Right lobe of liver (tissue), 6 donors: ENCODE results near the gene UFM1. TPM values are rescaled to one million over a fixed set of nuclear protein-coding genes. Genes with fewer than 3 reads are reported as not detected.

Experiments
- ATAC-seq, 4 donors: fragments of 200-7000 bp; cut with Tn5 transposase; one replicate each; pipeline ENCODE4 v1.9.1; 2020; ENCODE audit warnings: mild to moderate bottlenecking in 4 of 4, moderate library complexity in 4 of 4
- DNase-seq, 3 donors: peaks; one replicate each; pipeline ENCODE4 v3.0.0-alpha.2; 2020
- H3K27ac ChIP-seq, 3 donors: fragments of 200-600 bp; one replicate each; pipeline ENCODE4 v1.8.0; 2022
- H3K27me3 ChIP-seq, 2 donors: fragments of 200-600 bp; one replicate each; pipeline ENCODE4 v1.8.0; 2022
- H3K36me3 ChIP-seq, 4 donors: fragments of 200-600 bp; sonication (generic) in 1 of 4; one replicate each; pipeline versions ENCODE4 v1.5.1 to v1.8.0; 2017 to 2022; ENCODE audit warnings: control low read depth in 1 of 4
- H3K4me1 ChIP-seq, 4 donors: fragments of 200-600 bp; sonication (generic) in 1 of 4; one replicate each; pipeline versions ENCODE4 v1.5.1 to v1.8.0; 2017 to 2022; ENCODE audit warnings: control low read depth in 1 of 4
- H3K4me3 ChIP-seq, 3 donors: fragments of 200-600 bp; one replicate each; pipeline ENCODE4 v1.8.0; 2022
- H3K9me3 ChIP-seq, 4 donors: fragments of 200-600 bp; sonication (generic) in 1 of 4; one replicate each; pipeline versions ENCODE4 v1.5.1 to v1.8.0; 2017 to 2022; ENCODE audit warnings: control low read depth in 1 of 4
- POLR2A ChIP-seq: fragments of 450-650 bp; IDR thresholded peaks from one replicate; pipeline ENCODE4 v1.6.1; 2017; ENCODE audit warnings: antibody characterized with exemption, mild to moderate bottlenecking
- WGBS: methylation state at CpG from one replicate; pipeline ENCODE4 v1.1.6; 2018; ENCODE audit warnings: low coverage, low lambda C conversion rate; ENCODE audit not compliant: insufficient coverage; ENCODE audit errors: missing lambda C conversion rate; 5-methylcytosine and 5-hydroxymethylcytosine counted together
- intact Hi-C, 2 donors: fragments of 100-400 bp; cut with DNase I; formaldehyde crosslinking; loops; one replicate each; pipeline versions ENCODE4 v1.11.2 to v1.14.1; 2022
- total RNA-seq, 6 experiments: library from RNA; depleted of rRNA in 2 of 6; stranded (reverse); fragments of >200 nt in 2 of 6; fragmentation: NEBNext Ultra II Directional in 3 of 6; extraction: Animal tissue kit (Norgen Biotek cat#: 25700) in 3 of 6; gene quantifications; one replicate each; pipeline versions ENCODE4 v1.1.0 to v1.2.4, GENCODE V29; 2016 to 2023
- TF ChIP-seq, protein P1 (sequence below), 4 donors: fragments of 200-600 bp in 3 of 4; fragments of 450-650 bp in 1 of 4; IDR thresholded peaks; one replicate each; pipeline versions ENCODE4 v1.5.1 to v1.8.0; 2016 to 2022; ENCODE audit warnings: antibody characterized with exemption in 4 of 4, mild to moderate bottlenecking in 2 of 4
- donor health status: DM: no; HTN: yes; CAD: no.
- donor health status: DM: no; HTN: no; CAD: no.
- donor health status: DM: no; HTN: no; CAD: no.
- donor health status: DM: no; HTN: yes; CAD: no.
- donor health status: DM: no; HTN: yes; CAD: no.

Gene UFM1
- total RNA-seq, 6 experiments from 2014 or later = 27.1 to 41.5 (median 33.1) TPM

DNA sequence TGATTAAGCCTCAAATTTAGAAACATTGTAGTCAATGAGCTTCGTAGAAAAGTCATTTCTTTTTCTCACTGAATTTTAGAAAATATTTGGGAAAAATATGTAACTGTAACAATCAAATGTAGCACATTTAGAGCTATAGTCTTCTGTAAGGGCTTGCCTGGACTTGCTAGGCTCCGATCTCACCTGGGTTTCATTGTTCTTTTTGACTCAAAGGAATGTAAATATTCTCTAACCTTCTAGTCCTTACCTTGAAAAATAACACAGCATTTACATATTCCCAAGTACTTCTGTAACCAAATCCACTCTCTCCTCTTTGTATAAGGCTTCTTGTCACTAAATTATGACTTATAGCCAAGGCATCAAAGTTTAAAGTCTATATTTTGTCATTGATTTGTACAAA, 2.9 kb upstream of the UFM1 start:
- no peaks in the 10 kb centered on the region for H3K9me3 ChIP-seq
- H3K27ac ChIP-seq = no peak overlapping the region
- H3K4me1 ChIP-seq = peaks cover 0 to 20% (median 5%) of the 10 kb centered on the region in 4 donors
- ATAC-seq (no peak), DNase-seq (no peak)
- H3K36me3 ChIP-seq = no peaks in the 10 kb centered on the region
- intact Hi-C loops = no loop called here
- H3K27me3 ChIP-seq = no peaks in the 10 kb centered on the region
- 92% methylated on average over 2 of the region's 2 CpGs for WGBS
- TF ChIP-seq, protein P1, sequence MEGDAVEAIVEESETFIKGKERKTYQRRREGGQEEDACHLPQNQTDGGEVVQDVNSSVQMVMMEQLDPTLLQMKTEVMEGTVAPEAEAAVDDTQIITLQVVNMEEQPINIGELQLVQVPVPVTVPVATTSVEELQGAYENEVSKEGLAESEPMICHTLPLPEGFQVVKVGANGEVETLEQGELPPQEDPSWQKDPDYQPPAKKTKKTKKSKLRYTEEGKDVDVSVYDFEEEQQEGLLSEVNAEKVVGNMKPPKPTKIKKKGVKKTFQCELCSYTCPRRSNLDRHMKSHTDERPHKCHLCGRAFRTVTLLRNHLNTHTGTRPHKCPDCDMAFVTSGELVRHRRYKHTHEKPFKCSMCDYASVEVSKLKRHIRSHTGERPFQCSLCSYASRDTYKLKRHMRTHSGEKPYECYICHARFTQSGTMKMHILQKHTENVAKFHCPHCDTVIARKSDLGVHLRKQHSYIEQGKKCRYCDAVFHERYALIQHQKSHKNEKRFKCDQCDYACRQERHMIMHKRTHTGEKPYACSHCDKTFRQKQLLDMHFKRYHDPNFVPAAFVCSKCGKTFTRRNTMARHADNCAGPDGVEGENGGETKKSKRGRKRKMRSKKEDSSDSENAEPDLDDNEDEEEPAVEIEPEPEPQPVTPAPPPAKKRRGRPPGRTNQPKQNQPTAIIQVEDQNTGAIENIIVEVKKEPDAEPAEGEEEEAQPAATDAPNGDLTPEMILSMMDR (IDR thresholded peaks at IDR 0.05) = no peak
- no peak overlapping the region for H3K4me3 ChIP-seq

DNA sequence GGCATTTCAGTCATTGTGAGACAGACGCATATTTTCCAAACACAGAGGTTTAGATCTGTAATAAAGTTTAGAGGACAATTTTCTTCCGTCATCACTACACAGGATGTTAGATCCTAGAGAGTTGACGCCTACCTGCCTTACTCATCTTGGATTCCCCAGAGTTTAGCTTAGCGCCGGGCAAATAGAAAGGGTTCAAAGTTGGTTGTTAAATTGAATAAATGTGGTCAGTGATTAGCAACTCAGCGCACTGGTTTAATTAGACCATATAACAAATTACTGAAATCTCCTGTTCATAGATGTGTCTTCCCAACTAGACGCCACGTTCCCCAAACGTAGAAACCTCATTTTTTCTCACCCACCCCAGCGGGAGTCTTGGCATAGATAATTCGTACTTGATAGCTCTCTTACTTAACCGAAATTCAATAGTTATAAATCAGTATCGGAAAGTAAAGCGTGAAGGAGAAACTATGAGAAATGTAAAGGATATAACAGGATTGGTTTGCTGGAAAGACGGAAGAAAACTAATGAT, 726 bp upstream of the UFM1 start:
- under 1% methylated on average over 15 of the region's 15 CpGs for WGBS
- peak in 1 of 3 donors; percentile 37 for DNase-seq
- Histone ChIP-seq H3K27me3 (no peaks in the 10 kb centered on the region), H3K4me3 (peak overlapping the region; percentile 68 to 80 (median 79)), H3K27ac (peak overlapping the region; percentile 81 to 94 (median 92)), H3K4me1 (peaks cover 0 to 21% (median 5%) of the 10 kb centered on the region in 4 donors), H3K9me3 (no peaks in the 10 kb centered on the region), H3K36me3 (no peaks in the 10 kb centered on the region)
- TF ChIP-seq, protein P1 (IDR thresholded peaks at IDR 0.05) = no peak
- no peak for TF ChIP-seq POLR2A
- peak in 3 of 4 donors; percentile 5 to 30 (median 16) for ATAC-seq
- intact Hi-C loops = no loop called here

DNA sequence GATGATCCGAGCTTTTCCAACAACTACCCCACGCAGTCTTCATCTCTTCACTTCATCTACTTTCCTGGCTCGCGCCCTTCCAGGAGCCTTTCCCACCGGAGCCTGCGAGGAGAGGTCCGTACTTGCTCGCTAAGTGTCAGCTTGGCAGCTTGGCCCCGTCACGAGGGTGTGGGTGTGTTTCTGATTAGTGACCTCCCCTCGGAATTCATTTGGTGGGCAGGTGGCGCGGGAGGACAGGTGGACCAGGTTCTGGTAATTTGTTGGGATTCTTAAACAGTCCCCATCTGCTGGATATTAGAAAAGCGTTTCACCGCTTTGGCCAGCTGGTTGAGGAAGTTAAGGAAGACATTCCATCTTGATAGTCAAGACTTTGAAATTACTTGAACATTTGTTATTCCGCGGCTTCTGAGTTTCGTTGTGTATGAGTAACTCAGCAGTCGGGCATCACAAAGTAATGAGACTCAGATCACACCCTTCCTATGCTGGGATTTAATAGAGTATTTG, 515 bp downstream of the UFM1 start:
- DNase-seq (peak; percentile 70 to 79 (median 77)), ATAC-seq (peak; percentile 55 to 67 (median 64))
- H3K36me3 ChIP-seq = peaks cover 0 to 5% (median under 1%) of the 10 kb centered on the region in 4 donors
- intact Hi-C loops = no loop called here
- H3K4me1 ChIP-seq = peaks cover 0 to 21% (median 5%) of the 10 kb centered on the region in 4 donors
- no peaks in the 10 kb centered on the region for H3K9me3 ChIP-seq
- H3K27me3 ChIP-seq = no peaks in the 10 kb centered on the region
- H3K4me3 ChIP-seq = peak overlapping the region; percentile 68 to 80 (median 79)
- 2% methylated on average over 17 of the region's 19 CpGs for WGBS
- H3K27ac ChIP-seq = peak overlapping the region; percentile 81 to 94 (median 92)
- TF ChIP-seq, protein P1 (IDR thresholded peaks at IDR 0.05) = no peak
- TF ChIP-seq POLR2A = no peak

DNA sequence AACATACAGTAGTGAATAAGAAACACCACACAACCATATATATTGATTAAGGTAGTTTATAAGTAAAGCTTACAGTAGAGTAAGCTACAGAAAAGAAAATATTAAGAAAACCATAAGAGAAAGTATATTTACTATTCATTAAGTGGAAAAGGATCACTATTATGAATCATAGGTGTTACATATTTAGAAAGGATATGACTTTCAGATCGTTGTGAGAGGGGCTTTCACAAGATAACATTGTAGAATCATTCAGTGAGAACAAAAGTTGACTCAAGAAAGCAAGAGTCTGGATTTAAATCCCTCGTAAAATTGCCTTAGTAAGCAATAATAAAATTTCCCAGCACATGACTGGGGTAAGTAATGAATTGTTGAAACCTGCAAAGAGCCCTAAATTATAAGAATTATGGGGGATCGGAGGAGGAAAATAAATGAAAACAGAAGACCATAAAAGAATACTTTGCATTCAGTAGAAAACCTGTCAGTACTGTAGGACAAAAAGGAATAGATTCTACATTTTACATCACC, 6.0 kb downstream of the UFM1 start:
- intact Hi-C loops = no loop called here
- Histone ChIP-seq H3K4me3 (no peak overlapping the region), H3K27ac (no peak overlapping the region), H3K36me3 (peaks cover 0 to 24% (median 7%) of the 10 kb centered on the region in 4 donors), H3K27me3 (no peaks in the 10 kb centered on the region), H3K4me1 (peaks cover 0 to 12% (median 3%) of the 10 kb centered on the region in 4 donors), H3K9me3 (no peaks in the 10 kb centered on the region)
- DNase-seq (no peak), ATAC-seq (no peak)
- TF ChIP-seq, protein P1 (IDR thresholded peaks at IDR 0.05) = no peak
- no peak for TF ChIP-seq POLR2A
- WGBS = 80% methylated on average over 2 of the region's 3 CpGs
